Omental fat pad (tissue), 4 donors: ENCODE measurements around the gene PPP2R2C. TPM values are rescaled to one million over a fixed set of nuclear protein-coding genes. Genes with fewer than 3 reads are reported as not detected.

Source experiments
- ATAC-seq: fragments of 150-250 bp; one replicate; pipeline ENCODE4 v1.9.1; 2016; ENCODE audit warnings: mild to moderate bottlenecking, moderate library complexity; ENCODE audit not compliant: low FRiP score
- DNase-seq: peaks from one replicate; pipeline ENCODE4 v3.0.0-alpha.2; 2019; ENCODE audit warnings: low spot score
- total RNA-seq, 4 donors: library from RNA; depleted of rRNA; stranded (reverse); fragments of >200 nt; gene quantifications; one replicate each; pipeline ENCODE4 v1.1.0, GENCODE V29; 2016
- TF ChIP-seq, protein P1 (sequence below), 3 donors: fragments of 450-650 bp; IDR thresholded peaks; one replicate each; pipeline ENCODE4 v1.5.1; 2016 to 2017; ENCODE audit warnings: antibody characterized with exemption in 3 of 3, mild to moderate bottlenecking in 3 of 3, moderate library complexity in 2 of 3

The PPP2R2C gene
- total RNA-seq, 4 donors from 2014 or later, result 0.38 to 1.7 (median 0.68) TPM

DNA sequence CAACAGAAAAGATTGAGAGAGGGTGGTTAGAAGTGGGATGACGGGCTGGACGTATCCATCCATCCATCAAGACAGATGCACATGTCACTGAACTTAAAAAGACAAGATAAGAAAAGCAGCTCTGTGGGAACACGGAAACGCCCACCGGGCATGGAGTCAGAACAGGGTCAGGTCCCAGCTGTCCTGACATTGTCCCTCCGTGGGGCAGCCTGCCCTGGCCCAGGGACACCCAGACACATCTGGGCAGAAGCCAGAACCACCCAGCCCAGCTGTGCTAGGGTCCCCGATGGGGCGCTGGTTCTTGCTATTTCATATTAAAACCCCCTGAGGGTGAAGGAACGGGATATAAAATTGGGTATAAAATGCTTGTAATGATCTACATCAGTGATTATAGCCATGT is 88.5 kb downstream of the PPP2R2C start:
- ATAC-seq (no peak), DNase-seq (no peak)
- TF ChIP-seq, protein P1, sequence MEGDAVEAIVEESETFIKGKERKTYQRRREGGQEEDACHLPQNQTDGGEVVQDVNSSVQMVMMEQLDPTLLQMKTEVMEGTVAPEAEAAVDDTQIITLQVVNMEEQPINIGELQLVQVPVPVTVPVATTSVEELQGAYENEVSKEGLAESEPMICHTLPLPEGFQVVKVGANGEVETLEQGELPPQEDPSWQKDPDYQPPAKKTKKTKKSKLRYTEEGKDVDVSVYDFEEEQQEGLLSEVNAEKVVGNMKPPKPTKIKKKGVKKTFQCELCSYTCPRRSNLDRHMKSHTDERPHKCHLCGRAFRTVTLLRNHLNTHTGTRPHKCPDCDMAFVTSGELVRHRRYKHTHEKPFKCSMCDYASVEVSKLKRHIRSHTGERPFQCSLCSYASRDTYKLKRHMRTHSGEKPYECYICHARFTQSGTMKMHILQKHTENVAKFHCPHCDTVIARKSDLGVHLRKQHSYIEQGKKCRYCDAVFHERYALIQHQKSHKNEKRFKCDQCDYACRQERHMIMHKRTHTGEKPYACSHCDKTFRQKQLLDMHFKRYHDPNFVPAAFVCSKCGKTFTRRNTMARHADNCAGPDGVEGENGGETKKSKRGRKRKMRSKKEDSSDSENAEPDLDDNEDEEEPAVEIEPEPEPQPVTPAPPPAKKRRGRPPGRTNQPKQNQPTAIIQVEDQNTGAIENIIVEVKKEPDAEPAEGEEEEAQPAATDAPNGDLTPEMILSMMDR (IDR thresholded peaks at IDR 0.05), result no peak

DNA sequence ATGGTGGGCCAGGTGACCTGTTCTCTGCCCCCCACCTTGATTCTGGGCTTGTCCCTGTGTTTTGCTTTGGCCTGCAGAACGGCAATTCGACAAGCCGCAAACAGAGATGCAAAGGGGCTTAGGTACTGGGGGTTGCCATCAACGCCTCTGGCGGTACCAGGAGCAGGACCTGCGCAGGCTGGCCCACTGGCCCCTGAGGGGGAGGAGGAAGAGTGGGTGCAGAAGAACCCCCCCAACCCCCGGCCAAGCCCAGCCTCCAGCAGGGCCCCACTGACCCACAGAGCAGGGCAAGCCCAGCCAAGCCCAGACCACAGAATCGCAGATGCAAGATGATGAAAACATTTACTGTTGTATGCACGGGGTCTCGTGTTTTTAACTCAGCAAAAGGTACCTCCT is 89.4 kb downstream of the PPP2R2C start:
- no peak for ATAC-seq

GRCh38 chr4:6381571-6382123 is 90.8 kb downstream of the PPP2R2C start:
- TF ChIP-seq, protein P1 (IDR thresholded peaks at IDR 0.05), result no peak
- DNase-seq (no peak), ATAC-seq (no peak)

More for the DNA sequence above, 89.4 kb downstream of the PPP2R2C start:
- no peak for DNase-seq
- TF ChIP-seq, protein P1 (IDR thresholded peaks at IDR 0.05), result no peak

- TF ChIP-seq, protein P1 (IDR thresholded peaks at IDR 0.05), result no peak
- no peak for DNase-seq
- ATAC-seq, result no peak
These were observed 91.5 kb downstream of the PPP2R2C start for GRCh38 chr4:6380746-6381410.

- ATAC-seq (no peak), DNase-seq (no peak)
- TF ChIP-seq, protein P1 (IDR thresholded peaks at IDR 0.05), result no peak
These were observed 92.4 kb downstream of the PPP2R2C start for GRCh38 chr4:6379767-6380745.

DNA sequence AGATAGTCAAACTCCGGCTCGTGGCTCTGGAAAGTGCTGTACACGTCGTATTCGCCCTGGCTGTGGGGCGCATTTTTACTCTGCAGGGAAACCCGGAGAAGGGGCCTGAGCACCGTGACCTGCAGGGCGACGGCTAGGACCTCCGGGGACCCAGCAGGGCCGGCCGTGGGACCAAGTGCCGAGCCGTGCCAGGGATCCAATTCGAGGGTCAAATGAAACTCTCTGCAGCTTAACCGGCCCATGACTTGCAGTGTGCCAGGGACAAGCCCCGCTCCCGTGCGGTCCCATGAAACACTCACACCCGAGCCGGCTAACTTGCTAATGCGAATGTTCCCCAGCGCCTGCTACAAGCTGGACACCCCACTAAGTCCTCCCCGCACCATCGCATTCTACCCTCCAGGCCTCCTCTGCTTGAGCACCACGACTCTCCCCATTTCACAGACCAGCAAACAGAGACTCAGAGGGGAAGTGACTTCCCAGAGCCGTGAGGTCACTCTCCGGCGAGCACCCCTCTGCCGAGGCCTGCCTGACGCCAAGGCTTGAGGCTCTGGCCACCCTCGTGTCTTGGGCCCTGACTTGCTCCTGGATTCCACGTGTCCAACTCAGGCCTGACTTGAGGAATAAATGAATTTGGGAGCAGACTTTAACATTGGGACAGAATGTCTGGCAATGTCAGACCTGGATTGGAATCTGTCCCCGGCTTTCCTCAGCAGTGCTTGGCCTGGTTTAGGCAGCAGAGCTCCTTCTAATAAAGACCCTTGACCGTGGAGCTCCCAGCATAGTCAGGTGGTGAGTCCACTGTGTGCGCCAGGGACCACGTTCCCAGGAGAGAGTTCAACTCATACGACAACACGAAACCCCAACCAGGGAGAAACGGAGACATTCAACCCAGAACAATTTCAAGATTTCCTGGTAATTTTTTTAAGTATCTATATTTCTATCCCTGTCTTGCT is 93.6 kb downstream of the PPP2R2C start:
- no peak for DNase-seq
- no peak for ATAC-seq
- TF ChIP-seq, protein P1 (IDR thresholded peaks at IDR 0.05), result no peak
